ACC112 (cell line): ENCODE data around the gene XAB2.

Source experiments
- H2AFZ ChIP-seq: fragments of 200-600 bp; sonication (generic); one replicate; pipeline ENCODE4 v1.6.0; 2017; ENCODE audit warnings: antibody characterized with exemption, low read length; ENCODE audit not compliant: unreplicated experiment
- H3K27ac ChIP-seq: fragments of 200-600 bp; sonication (generic); 2 replicates; pipeline ENCODE4 v1.5.1; 2014; ENCODE audit warnings: low read depth, mild to moderate bottlenecking, antibody characterized with exemption, low read length, moderate library complexity
- H3K27me3 ChIP-seq: fragments of 200-600 bp; sonication (generic); 2 replicates; pipeline ENCODE4 v1.6.1; 2014; ENCODE audit warnings: mild to moderate bottlenecking, antibody characterized with exemption, low read length, moderate library complexity, mixed read lengths; ENCODE audit not compliant: insufficient read depth
- H3K36me3 ChIP-seq: fragments of 200-600 bp; sonication (generic); 2 replicates; pipeline ENCODE4 v1.6.1; 2016; ENCODE audit warnings: mild to moderate bottlenecking, antibody characterized with exemption, low read length, moderate library complexity, mixed read lengths; ENCODE audit not compliant: insufficient read depth
- H3K4me1 ChIP-seq: fragments of 200-600 bp; sonication (generic); one replicate; pipeline ENCODE4 v1.6.1; 2016; ENCODE audit warnings: low read length, mixed read lengths; ENCODE audit not compliant: insufficient read depth, unreplicated experiment, control insufficient read depth
- H3K4me3 ChIP-seq: fragments of 200-600 bp; sonication (generic); 2 replicates; pipeline ENCODE4 v1.5.1; 2014; ENCODE audit warnings: mild to moderate bottlenecking, low read depth, low read length
- H3K79me2 ChIP-seq: fragments of 200-600 bp; sonication (generic); one replicate; pipeline ENCODE4 v1.6.0; 2016; ENCODE audit warnings: low read length; ENCODE audit not compliant: control insufficient read depth, unreplicated experiment, insufficient read depth

The XAB2 gene

DNA sequence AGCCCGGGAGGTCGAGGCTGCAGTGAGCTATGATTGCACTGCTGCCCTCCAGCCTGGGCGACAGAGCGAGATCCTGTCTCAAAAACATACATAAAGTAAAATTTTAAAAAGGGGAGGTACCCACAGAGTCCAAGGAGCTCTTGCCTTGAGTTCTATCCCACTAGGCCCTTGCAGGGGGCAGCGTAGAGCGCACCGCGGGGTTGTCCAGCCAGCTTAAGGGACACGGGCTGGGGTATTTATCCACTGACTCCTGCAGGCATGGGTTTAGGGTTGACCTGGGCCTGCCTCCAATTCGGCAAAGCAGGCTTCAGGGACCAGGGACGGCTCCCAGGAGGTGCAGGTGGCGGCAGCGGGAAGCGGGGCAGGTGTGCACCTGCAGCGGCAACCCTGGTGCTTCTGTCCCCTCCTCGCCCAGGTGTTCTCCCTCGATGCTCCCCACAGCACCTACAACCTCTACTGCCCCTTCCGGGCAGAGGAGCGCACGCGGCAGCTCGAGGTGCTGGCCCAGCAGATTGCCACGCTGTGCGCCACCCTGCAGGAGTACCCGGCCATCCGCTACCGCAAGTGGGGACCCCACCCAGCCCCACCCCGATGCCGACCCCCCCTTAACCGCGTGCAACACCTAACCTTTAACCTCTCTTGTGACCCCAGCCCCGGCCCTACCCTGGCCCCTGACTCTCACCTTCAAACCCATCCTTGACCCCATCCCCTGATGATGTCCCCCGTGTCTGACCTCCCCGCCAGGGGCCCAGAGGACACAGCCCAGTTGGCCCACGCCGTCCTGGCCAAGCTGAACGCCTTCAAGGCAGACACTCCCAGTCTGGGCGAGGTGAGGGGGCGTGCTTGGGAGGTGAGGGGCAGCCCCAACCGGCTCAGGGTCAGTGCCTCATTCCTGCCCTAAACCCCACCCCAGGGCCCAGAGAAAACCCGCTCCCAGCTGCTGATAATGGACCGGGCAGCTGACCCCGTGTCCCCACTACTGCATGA lies 12.2 kb upstream of the XAB2 start:
- Histone ChIP-seq H3K36me3 (no peaks in the 10 kb centered on the region), H3K27ac (no peak overlapping the region), H3K27me3 (no peaks in the 10 kb centered on the region), H3K4me1 (no peaks in the 10 kb centered on the region), H3K79me2 (no peaks in the 10 kb centered on the region), H2AFZ (no peak overlapping the region), H3K4me3 (no peak overlapping the region)

DNA sequence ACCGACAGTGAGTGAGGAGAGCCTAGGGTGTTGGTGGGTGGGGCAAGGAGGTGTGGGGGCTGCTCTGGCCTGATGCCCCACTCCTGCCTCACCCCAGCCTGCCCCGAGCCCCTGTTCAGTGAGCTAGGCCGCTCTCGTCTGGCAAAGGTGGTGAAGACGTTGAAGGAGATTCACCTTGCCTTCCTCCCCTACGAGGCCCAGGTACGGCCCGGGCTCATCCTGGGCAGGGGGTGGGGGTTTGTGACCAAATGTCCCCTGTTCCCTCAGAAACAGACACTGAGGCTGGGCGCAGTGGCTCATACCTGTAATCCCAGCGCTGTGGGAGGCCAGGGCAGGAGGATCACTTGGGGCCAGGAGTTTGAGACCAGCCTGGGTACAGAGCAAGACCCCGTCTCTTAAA lies 11.5 kb upstream of the XAB2 start:
- H3K4me3 ChIP-seq = no peak overlapping the region
- H3K27ac ChIP-seq = no peak overlapping the region
- H3K36me3 ChIP-seq = no peaks in the 10 kb centered on the region
- H3K4me1 ChIP-seq = no peaks in the 10 kb centered on the region
- no peaks in the 10 kb centered on the region for H3K79me2 ChIP-seq
- H2AFZ ChIP-seq = no peak overlapping the region
- no peaks in the 10 kb centered on the region for H3K27me3 ChIP-seq

DNA sequence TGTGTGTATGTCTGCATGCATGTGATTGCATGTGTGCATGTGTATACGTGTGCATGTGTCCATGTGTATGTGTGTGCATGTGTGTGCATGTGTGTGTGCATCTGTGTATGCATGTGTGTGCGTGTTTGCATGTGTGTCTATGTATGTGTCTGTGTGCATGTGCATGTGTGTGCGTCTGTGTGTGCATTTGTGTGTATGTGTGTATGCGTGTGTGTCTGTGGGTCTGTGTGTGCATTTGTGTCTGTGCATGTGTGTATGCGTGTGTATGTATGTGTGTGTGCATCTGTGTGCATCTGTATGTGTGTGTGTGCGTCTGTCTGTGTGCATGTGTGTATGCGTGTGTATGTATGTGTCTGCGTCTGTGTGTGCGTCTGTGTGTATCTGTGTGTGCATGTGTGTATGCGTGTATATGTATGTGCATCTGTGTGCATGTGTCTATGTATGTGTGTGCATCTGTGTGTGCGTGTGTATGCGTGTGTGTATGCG lies 10.6 kb upstream of the XAB2 start:
- no peaks in the 10 kb centered on the region for H3K4me1 ChIP-seq
- no peaks in the 10 kb centered on the region for H3K79me2 ChIP-seq
- no peak overlapping the region for H2AFZ ChIP-seq
- H3K36me3 ChIP-seq = no peaks in the 10 kb centered on the region
- no peak overlapping the region for H3K4me3 ChIP-seq
- no peak overlapping the region for H3K27ac ChIP-seq
- no peaks in the 10 kb centered on the region for H3K27me3 ChIP-seq

- Histone ChIP-seq H3K4me3 (no peak overlapping the region), H3K4me1 (no peaks in the 10 kb centered on the region), H2AFZ (no peak overlapping the region), H3K27me3 (no peaks in the 10 kb centered on the region), H3K27ac (no peak overlapping the region), H3K79me2 (no peaks in the 10 kb centered on the region), H3K36me3 (no peaks in the 10 kb centered on the region)
Observed at GRCh38 chr19:7638802-7639465, 9.6 kb upstream of the XAB2 start.

- H3K4me1 ChIP-seq = no peaks in the 10 kb centered on the region
- peak overlapping the region; percentile 73 for H3K4me3 ChIP-seq
- H3K27ac ChIP-seq = no peak overlapping the region
- H3K36me3 ChIP-seq = no peaks in the 10 kb centered on the region
- H3K79me2 ChIP-seq = no peaks in the 10 kb centered on the region
- H3K27me3 ChIP-seq = no peaks in the 10 kb centered on the region
- H2AFZ ChIP-seq = no peak overlapping the region
Observed at GRCh38 chr19:7637374-7638256, 8.3 kb upstream of the XAB2 start.

DNA sequence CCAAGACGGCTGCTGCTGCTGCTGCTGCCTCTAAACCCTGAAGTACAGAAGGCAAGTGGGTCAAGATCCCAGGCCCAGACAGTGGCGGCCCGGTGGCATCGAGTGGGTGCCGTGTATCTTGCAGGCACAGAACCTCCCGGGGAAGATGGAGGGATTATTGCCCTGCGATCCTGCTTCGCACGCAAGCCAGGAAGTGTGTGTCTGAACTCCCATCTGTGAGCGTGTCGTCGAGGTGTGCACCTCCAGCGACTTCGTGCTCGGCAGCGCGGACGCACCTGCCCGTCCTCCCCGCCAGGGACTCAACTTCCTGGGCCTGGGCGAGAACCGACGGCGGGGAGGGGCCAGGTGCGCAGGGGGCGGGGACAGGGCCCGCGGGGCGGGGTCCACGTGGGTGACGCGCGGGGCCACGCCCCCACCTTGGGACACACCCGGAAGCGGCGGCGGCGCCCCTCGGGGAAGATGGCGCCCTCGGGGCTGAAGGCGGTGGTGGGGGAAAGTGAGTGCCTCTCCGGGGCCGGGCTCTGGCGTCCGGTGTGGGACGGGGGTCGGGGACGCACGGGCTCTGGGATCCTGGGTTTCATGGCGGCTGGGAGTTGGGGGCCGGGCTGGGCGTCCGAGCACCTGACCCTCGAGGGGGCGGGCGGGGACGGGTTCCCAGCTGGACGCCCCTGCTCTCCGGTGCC lies 7.5 kb upstream of the XAB2 start, which contains the start of gene STXBP2:
Gene STXBP2, plus strand, starts transcription at position 420 of the 683 bp plus-strand sequence. Its CDS starts 40 bp downstream, at position 460.
- Histone ChIP-seq H3K27me3 (no peaks in the 10 kb centered on the region), H3K36me3 (no peaks in the 10 kb centered on the region), H3K4me1 (no peaks in the 10 kb centered on the region), H3K79me2 (no peaks in the 10 kb centered on the region), H3K27ac (no peak within 1 kb of the TSS), H2AFZ (no peak within 1 kb of the TSS), H3K4me3 (peak within 1 kb of the TSS; percentile 73)

DNA sequence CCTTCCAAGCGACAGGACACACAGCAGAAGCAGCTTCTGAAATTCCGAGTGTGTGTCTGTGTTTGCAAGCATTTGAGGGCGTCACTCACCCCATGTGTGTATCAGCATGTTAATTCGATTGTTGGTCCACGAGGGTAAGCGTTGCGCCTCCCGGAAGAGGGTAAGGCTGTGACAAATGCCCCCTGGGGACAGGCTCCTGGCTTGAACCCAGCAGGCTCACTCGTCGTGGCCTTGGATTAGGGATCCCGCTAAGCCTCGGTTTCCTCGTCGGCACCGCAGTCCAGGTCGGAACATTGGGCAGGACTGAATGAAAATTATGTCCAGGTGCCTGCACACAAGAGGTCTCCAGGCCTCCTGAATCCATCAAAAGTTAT lies 7.0 kb upstream of the XAB2 start:
- H3K4me1 ChIP-seq = no peaks in the 10 kb centered on the region
- H3K36me3 ChIP-seq = no peaks in the 10 kb centered on the region
- no peak overlapping the region for H2AFZ ChIP-seq
- no peaks in the 10 kb centered on the region for H3K27me3 ChIP-seq
- peak overlapping the region; percentile 73 for H3K4me3 ChIP-seq
- H3K79me2 ChIP-seq = no peaks in the 10 kb centered on the region
- no peak overlapping the region for H3K27ac ChIP-seq

DNA sequence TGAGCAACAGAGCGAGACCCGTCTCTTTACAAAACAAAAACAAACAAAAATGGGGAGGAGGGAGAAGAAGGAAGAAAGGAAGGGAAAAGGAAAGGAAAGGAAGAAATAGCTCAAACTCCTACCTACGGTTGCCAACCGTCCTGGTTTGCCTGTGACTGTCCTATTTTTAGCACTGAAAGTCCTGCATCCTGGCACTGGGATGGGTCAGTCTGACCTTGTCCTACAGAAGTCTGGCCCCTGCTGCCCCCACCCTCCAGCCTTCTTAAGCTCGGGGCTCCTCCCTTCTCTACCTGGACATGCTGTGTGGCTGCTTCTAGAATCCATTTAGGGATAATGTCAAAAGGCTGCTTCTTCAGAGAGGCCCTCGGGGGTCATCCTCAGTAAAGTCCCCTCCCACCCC lies 6.3 kb upstream of the XAB2 start:
- H3K4me3 ChIP-seq = no peak overlapping the region
- H3K36me3 ChIP-seq = no peaks in the 10 kb centered on the region
- H3K4me1 ChIP-seq = no peaks in the 10 kb centered on the region
- H3K79me2 ChIP-seq = peaks cover 5% of the 10 kb centered on the region
- H3K27ac ChIP-seq = no peak overlapping the region
- H2AFZ ChIP-seq = no peak overlapping the region
- H3K27me3 ChIP-seq = no peaks in the 10 kb centered on the region

DNA sequence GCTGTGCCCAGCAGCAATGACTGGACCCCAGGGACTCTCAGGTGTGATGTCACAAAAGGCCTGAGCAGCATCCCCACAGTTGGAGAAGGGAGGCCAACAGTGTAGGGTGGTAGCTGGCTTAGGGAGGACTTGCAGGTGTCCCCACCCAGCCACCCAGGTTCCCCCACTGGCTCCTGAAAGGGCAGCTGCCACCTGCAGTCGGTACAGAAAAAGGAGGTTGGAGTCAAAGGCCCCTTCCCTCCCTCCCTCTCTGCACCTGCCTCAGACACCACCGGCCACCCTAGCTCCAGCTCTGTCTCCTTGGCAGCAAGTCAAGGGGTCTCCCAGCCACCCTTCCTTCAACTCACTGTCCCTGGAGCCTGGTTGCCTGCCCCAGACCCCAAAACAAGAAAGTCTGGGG lies 4.4 kb upstream of the XAB2 start, which contains the start of gene PCP2:
Gene PCP2, minus strand, starts transcription at position 22 of the 400 bp plus-strand sequence. CDS start 262 bp downstream, outside the sequence.
- no peaks in the 10 kb centered on the region for H3K4me1 ChIP-seq
- H3K4me3 ChIP-seq = no peak within 1 kb of the TSS
- H3K36me3 ChIP-seq = no peaks in the 10 kb centered on the region
- H2AFZ ChIP-seq = no peak within 1 kb of the TSS
- H3K27ac ChIP-seq = no peak within 1 kb of the TSS
- peaks cover 22% of the 10 kb centered on the region for H3K79me2 ChIP-seq
- no peaks in the 10 kb centered on the region for H3K27me3 ChIP-seq
